ENCODE measurements around the gene SLC29A3. TPM values are rescaled to one million over a fixed set of nuclear protein-coding genes. Genes with fewer than 3 reads are reported as not detected.
A peak's percentile ranks its signal among the peaks of the same experiment; 100 is the strongest.

SLC29A3 gene
- total RNA-seq, 1 donor from 2014 or later: 2.5 TPM

- H3K79me2 ChIP-seq (ENCODE audit: low read depth): no peaks in the 10 kb centered on the region
- Mint-ChIP-seq H3K4me1 (peaks cover 57% of the 10 kb centered on the region), H3K27ac (peak overlapping the region; percentile 72), H3K36me3 (peaks cover 2% of the 10 kb centered on the region), H3K27me3 (ENCODE audit: insufficient read depth, low read depth) (peaks cover 7% of the 10 kb centered on the region), H3K4me3 (no peak overlapping the region), H3K9me3 (no peaks in the 10 kb centered on the region)
- TF ChIP-seq EZH2phosphoT487 (IDR thresholded peaks at IDR 0.05): no peak
- TF ChIP-seq EZH2 (IDR thresholded peaks at IDR 0.05): no peak
- H3K27ac ChIP-seq: no peak overlapping the region
- DNase-seq (ENCODE audit: low spot score): no peak
- no peak overlapping the region for H2AFZ ChIP-seq (replicated peaks)
- H3F3A ChIP-seq (ENCODE audit: low read depth): peaks cover 3% of the 10 kb centered on the region
- no peaks in the 10 kb centered on the region for H3K9me3 ChIP-seq (ENCODE audit: low read depth)
- peaks cover 16% of the 10 kb centered on the region for H3K4me1 ChIP-seq
- H3K27me3 ChIP-seq: no peaks in the 10 kb centered on the region
- H3K9ac ChIP-seq: no peak overlapping the region
- no peaks in the 10 kb centered on the region for H3K36me3 ChIP-seq
- peaks cover 26% of the 10 kb centered on the region for H4K20me1 ChIP-seq (ENCODE audit: low read depth)
- H3K4me3 ChIP-seq: no peak overlapping the region
- no peak overlapping the region for H3K4me2 ChIP-seq
These were observed 19.9 kb downstream of the SLC29A3 start for GRCh38 chr10:71338728-71339495.

DNA sequence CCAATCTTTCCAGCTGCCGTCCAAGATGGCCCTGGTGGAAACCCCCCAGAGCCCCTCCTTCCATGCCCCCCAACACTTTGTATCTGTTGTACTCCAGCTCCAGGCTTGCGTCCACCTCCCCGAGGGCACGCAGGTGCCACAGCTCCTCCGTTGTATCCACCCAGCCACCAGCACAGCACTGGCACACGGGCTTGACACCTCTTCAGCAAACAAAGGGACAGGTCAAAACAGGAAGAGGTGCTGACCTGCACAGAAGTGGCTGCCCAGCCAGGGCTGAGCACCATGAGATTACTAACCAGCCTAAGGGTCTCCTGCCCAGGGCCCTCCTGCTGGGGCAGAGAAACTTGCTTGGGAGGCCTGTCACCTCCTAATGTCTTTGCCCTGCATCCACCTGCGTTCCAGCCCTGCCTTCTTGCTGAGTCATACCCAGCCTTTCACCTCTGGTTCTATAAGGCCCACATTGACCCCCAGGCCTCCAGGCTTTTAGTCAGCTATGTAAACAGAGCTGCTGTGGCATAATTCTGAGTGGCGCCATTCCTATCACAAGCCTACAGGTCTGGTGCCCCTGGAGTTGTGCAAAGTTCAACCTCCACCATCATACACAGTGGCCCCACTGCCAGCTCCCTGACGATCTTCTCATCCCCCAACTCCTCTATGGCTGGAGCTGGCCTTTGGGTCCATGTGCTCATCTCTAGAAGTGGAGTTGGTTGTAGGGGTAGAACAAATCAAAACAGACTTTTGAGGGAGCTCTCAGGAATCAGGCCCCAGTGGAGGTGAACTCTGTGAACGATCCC lies 20.9 kb downstream of the SLC29A3 start:
- TF ChIP-seq EZH2 (IDR thresholded peaks at IDR 0.05) (no peak), EZH2phosphoT487 (IDR thresholded peaks at IDR 0.05) (no peak), CTCF (IDR thresholded peaks at IDR 0.05) (no peak)
- peaks cover 5% of the 10 kb centered on the region for H3K27me3 Mint-ChIP-seq (ENCODE audit: insufficient read depth, low read depth)
- H3K4me1 ChIP-seq: peaks cover 26% of the 10 kb centered on the region
- H3F3A ChIP-seq (ENCODE audit: low read depth): peaks cover 9% of the 10 kb centered on the region
- no peak for DNase-seq (ENCODE audit: low spot score)
- peaks cover 20% of the 10 kb centered on the region for H4K20me1 ChIP-seq (ENCODE audit: low read depth)
- H2AFZ ChIP-seq (replicated peaks): no peak overlapping the region
- H3K4me3 Mint-ChIP-seq: no peak overlapping the region
- H3K36me3 Mint-ChIP-seq: no peaks in the 10 kb centered on the region
- H3K4me3 ChIP-seq: no peak overlapping the region
- no peaks in the 10 kb centered on the region for H3K36me3 ChIP-seq
- H3K9me3 ChIP-seq (ENCODE audit: low read depth): no peaks in the 10 kb centered on the region
- H3K27me3 ChIP-seq: no peaks in the 10 kb centered on the region
- H3K4me2 ChIP-seq: no peak overlapping the region
- no peak overlapping the region for H3K27ac ChIP-seq
- H3K79me2 ChIP-seq (ENCODE audit: low read depth): no peaks in the 10 kb centered on the region
- H3K9me3 Mint-ChIP-seq: no peaks in the 10 kb centered on the region
- peak overlapping the region; percentile 88 for H3K27ac Mint-ChIP-seq
- H3K9ac ChIP-seq: no peak overlapping the region
- H3K4me1 Mint-ChIP-seq: peaks cover 56% of the 10 kb centered on the region

DNA sequence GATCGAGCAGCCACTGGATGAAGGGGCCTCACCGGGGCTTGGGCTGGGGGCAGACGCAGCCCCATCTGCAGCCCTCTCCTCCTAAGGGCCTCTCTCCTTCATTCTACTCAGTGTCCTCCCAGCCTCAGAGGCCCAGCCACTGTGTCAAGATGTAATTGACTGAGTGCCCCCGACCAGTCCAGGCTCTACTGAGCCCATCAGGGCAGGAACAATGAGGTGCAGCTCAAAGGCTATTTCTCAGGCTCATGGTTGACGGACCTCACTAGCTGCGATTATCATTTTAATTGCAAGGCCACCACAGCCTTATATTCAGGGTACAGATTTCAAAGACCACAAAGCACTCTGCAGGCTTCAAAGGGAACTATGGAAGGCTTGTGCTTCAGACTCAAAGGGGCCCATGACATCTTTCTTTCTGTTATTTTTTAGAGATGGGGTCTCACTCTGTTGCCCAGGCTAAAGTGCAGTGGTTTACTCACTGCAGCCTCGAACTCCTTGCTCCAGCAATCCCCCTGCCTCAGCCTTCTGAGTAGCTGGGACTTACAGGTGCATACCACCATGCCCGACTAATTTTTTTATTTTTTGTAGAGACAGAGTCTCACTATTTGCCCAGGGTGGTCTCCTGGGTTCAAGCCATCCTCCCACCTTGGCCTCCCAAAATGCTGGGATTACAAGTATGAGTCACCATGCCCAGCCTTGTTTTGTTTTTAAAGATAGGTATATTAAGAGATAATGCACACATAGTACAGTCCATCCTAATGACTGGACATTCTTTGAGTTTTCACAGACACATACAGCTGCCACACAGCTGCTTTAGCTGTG lies 23.7 kb downstream of the SLC29A3 start:
- H3K27me3 Mint-ChIP-seq (ENCODE audit: insufficient read depth, low read depth): peaks cover 8% of the 10 kb centered on the region
- H2AFZ ChIP-seq (replicated peaks): no peak overlapping the region
- H4K20me1 ChIP-seq (ENCODE audit: low read depth): peaks cover 2% of the 10 kb centered on the region
- no peak overlapping the region for H3K4me3 ChIP-seq
- H3K27ac ChIP-seq: no peak overlapping the region
- peaks cover 12% of the 10 kb centered on the region for H3F3A ChIP-seq (ENCODE audit: low read depth)
- no peaks in the 10 kb centered on the region for H3K9me3 ChIP-seq (ENCODE audit: low read depth)
- H3K9me3 Mint-ChIP-seq: no peaks in the 10 kb centered on the region
- H3K4me1 Mint-ChIP-seq: peaks cover 42% of the 10 kb centered on the region
- TF ChIP-seq EZH2 (IDR thresholded peaks at IDR 0.05): no peak
- DNase-seq (ENCODE audit: low spot score): no peak
- H3K4me2 ChIP-seq: no peak overlapping the region
- no peak overlapping the region for H3K9ac ChIP-seq
- no peaks in the 10 kb centered on the region for H3K79me2 ChIP-seq (ENCODE audit: low read depth)
- peak overlapping the region; percentile 38 for H3K27ac Mint-ChIP-seq
- no peak overlapping the region for H3K4me3 Mint-ChIP-seq
- no peaks in the 10 kb centered on the region for H3K36me3 ChIP-seq
- no peaks in the 10 kb centered on the region for H3K36me3 Mint-ChIP-seq
- peaks cover 22% of the 10 kb centered on the region for H3K4me1 ChIP-seq
- no peaks in the 10 kb centered on the region for H3K27me3 ChIP-seq

DNA sequence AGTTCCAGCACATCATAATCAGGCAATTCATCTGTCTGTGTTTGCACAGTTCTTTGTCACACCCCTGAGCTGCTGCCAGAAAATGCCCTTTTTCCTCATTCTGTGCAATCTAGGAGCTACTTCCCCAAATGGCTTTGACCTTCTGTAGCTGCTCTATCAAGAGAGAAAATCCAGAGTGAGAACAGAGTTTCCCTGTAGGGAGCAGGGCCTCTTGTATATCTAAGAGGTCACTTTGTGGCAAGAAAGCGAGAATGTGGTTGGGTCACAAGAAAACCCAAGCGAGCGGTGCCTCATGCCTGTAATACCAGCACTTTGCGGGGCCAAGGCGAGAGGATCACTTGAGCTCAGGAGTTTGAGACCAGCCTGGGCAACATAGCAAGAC lies 24.3 kb downstream of the SLC29A3 start:
- no peak for TF ChIP-seq EZH2phosphoT487 (IDR thresholded peaks at IDR 0.05)
- no peak for TF ChIP-seq CTCF (IDR thresholded peaks at IDR 0.05)
- TF ChIP-seq EZH2 (IDR thresholded peaks at IDR 0.05): no peak
- Histone ChIP-seq H3K79me2 (ENCODE audit: low read depth) (no peaks in the 10 kb centered on the region), H3K27ac (no peak overlapping the region), H3K4me3 (no peak overlapping the region), H3K9ac (no peak overlapping the region), H3K27me3 (no peaks in the 10 kb centered on the region), H3K36me3 (no peaks in the 10 kb centered on the region), H3K4me1 (peaks cover 19% of the 10 kb centered on the region), H3K4me2 (no peak overlapping the region), H4K20me1 (ENCODE audit: low read depth) (no peaks in the 10 kb centered on the region), H3K9me3 (ENCODE audit: low read depth) (no peaks in the 10 kb centered on the region), H3F3A (ENCODE audit: low read depth) (peaks cover 12% of the 10 kb centered on the region), H2AFZ (replicated peaks) (no peak overlapping the region)
- Mint-ChIP-seq H3K36me3 (no peaks in the 10 kb centered on the region), H3K4me3 (no peak overlapping the region), H3K27me3 (ENCODE audit: insufficient read depth, low read depth) (peaks cover 8% of the 10 kb centered on the region), H3K9me3 (no peaks in the 10 kb centered on the region), H3K4me1 (peaks cover 44% of the 10 kb centered on the region), H3K27ac (no peak overlapping the region)
- DNase-seq (ENCODE audit: low spot score): no peak

Data from neural progenitor cell (in vitro differentiated cells).